Measurements from ENCODE around the gene PXMP4.
"Not testable (repeated sequence)": the region's sequence is repeated elsewhere in the genome, so short reads cannot be mapped to it uniquely, and the experiment has no call there.

The PXMP4 gene

GRCh38 chr20:33757046-33757445, 36.9 kb upstream of the PXMP4 start:
- H3K14ac ChIP-seq (ENCODE audit: low read length): no peak overlapping the region
- no CpG with 5 or more reads among the region's 10 CpGs for WGBS, 2 donors (ENCODE audit: extremely low coverage in 2 of 2, insufficient read length in 2 of 2, insufficient replicate concordance in 1 of 2)
- H2BK120ac ChIP-seq (ENCODE audit: low read depth, low read length): no peak overlapping the region
- no peak overlapping the region for H3K4me3 ChIP-seq (ENCODE audit: low read length in 2 of 2)
- H4K91ac ChIP-seq (ENCODE audit: low read depth, low read length, poor library complexity): no peak overlapping the region
- H3K4me2 ChIP-seq (ENCODE audit: insufficient read depth, low read length, poor library complexity, severe bottlenecking): no peak overlapping the region
- H2AFZ ChIP-seq (ENCODE audit: low read length): no peak overlapping the region
- no peak overlapping the region for H3K18ac ChIP-seq (ENCODE audit: low read length)
- H3K36me3 ChIP-seq (replicated peaks in 1 of 2; ENCODE audit: control insufficient read depth in 2 of 2, insufficient read depth in 2 of 2, low read length in 2 of 2): peaks cover 0 to 6% of the 10 kb centered on the region in 2 donors
- peaks cover 0 to 7% of the 10 kb centered on the region in 2 donors for H3K9me3 ChIP-seq (replicated peaks in 1 of 2; ENCODE audit: control insufficient read depth in 2 of 2, insufficient read depth in 1 of 2, low read depth in 1 of 2, low read length in 2 of 2)
- H2BK5ac ChIP-seq (ENCODE audit: low read length): no peak overlapping the region
- H3K4ac ChIP-seq (ENCODE audit: low read length): no peak overlapping the region
- no peak overlapping the region for H2BK12ac ChIP-seq (ENCODE audit: low read length)
- H3K23ac ChIP-seq (ENCODE audit: low read depth, low read length, poor library complexity): no peak overlapping the region
- no peak overlapping the region for H3K27ac ChIP-seq (replicated peaks; ENCODE audit: low read length)
- no peaks in the 10 kb centered on the region for H3K27me3 ChIP-seq (ENCODE audit: control insufficient read depth in 3 of 3, insufficient read depth in 3 of 3, low read depth in 1 of 3, low read length in 3 of 3)
- H2AK5ac ChIP-seq (ENCODE audit: low read depth, low read length): no peak overlapping the region
- no peak for DNase-seq (ENCODE audit: low spot score)
- no peak overlapping the region for H4K8ac ChIP-seq (ENCODE audit: low read depth, low read length)
- peaks cover 2% of the 10 kb centered on the region for H3K79me1 ChIP-seq (ENCODE audit: low read depth, low read length)
- peaks cover 0 to 6% of the 10 kb centered on the region in 2 donors for H3K4me1 ChIP-seq (ENCODE audit: control insufficient read depth in 2 of 2, insufficient read depth in 1 of 2, low read depth in 1 of 2, low read length in 2 of 2)
- H3K9ac ChIP-seq (ENCODE audit: low read depth, low read length, poor library complexity): no peak overlapping the region
- no peak overlapping the region for H2BK15ac ChIP-seq (ENCODE audit: low read length)

DNA sequence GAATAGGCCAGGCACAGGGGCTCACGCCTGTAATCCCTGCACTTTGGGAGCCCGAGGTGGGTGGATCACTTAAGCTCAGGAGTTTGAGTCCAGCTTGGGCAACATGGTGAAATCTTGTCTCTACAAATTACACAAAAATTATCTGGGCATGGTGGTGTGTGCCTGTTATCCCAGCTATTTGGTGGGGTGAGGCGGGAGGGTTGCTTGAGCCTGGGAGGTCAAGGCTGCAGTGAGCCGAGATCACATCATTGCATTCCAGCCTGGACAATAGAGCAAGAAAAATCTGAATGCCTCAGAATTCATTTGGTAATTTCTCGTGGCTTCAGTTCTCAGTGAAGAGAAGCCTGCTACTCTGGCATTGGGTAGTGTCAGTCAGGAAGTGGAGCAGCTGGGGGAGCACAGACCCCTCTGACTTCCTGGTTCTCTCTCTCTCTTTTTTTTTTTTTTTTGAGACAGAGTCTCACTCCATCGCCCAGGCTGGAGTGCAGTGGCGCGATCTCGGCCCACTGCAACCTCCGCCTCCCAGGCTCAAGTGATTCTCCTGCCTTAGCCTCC, 35.9 kb upstream of the PXMP4 start:
- H3K9ac ChIP-seq (ENCODE audit: low read depth, low read length, poor library complexity); H3K36me3 ChIP-seq (replicated peaks in 1 of 2; ENCODE audit: control insufficient read depth in 2 of 2, insufficient read depth in 2 of 2, low read length in 2 of 2); H2BK12ac ChIP-seq (ENCODE audit: low read length); DNase-seq (ENCODE audit: low spot score); H2BK5ac ChIP-seq (ENCODE audit: low read length); H3K9me3 ChIP-seq (replicated peaks in 1 of 2; ENCODE audit: control insufficient read depth in 2 of 2, insufficient read depth in 1 of 2, low read depth in 1 of 2, low read length in 2 of 2); H2BK120ac ChIP-seq (ENCODE audit: low read depth, low read length); H2BK15ac ChIP-seq (ENCODE audit: low read length); H3K4me3 ChIP-seq (ENCODE audit: low read length in 2 of 2); H3K18ac ChIP-seq (ENCODE audit: low read length); H3K4ac ChIP-seq (ENCODE audit: low read length); H3K27me3 ChIP-seq (ENCODE audit: control insufficient read depth in 3 of 3, insufficient read depth in 3 of 3, low read depth in 1 of 3, low read length in 3 of 3); H3K23ac ChIP-seq (ENCODE audit: low read depth, low read length, poor library complexity); H4K8ac ChIP-seq (ENCODE audit: low read depth, low read length); H3K79me1 ChIP-seq (ENCODE audit: low read depth, low read length); H3K4me1 ChIP-seq (ENCODE audit: control insufficient read depth in 2 of 2, insufficient read depth in 1 of 2, low read depth in 1 of 2, low read length in 2 of 2); H3K14ac ChIP-seq (ENCODE audit: low read length); H3K27ac ChIP-seq (replicated peaks; ENCODE audit: low read length); H4K91ac ChIP-seq (ENCODE audit: low read depth, low read length, poor library complexity); H2AK5ac ChIP-seq (ENCODE audit: low read depth, low read length); H3K4me2 ChIP-seq (ENCODE audit: insufficient read depth, low read length, poor library complexity, severe bottlenecking): not testable (repeated sequence)
- H2AFZ ChIP-seq (ENCODE audit: low read length): peak overlapping the region; percentile 82
- WGBS, 2 donors (ENCODE audit: extremely low coverage in 2 of 2, insufficient read length in 2 of 2, insufficient replicate concordance in 1 of 2): no CpG with 5 or more reads among the region's 10 CpGs

DNA sequence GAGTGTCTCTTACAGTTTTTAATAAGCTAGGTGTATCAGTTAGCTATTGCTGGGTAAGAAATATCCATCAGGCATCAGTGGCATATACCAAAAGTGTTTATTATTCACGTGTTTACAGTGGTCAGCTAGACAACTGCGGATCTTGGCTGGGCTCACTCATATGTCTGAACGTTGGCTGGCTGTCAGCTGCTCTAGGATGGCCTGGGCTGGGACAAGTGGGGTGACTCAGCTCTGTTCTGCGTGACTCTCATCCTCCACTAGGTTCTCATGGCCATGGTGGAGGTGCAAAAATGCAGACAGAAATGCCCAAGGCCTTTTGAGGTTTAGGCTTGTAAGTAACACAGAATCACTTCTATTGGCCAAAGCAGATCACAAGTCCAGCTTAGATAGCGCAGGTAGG, 33.7 kb upstream of the PXMP4 start:
- no peak overlapping the region for H3K18ac ChIP-seq (ENCODE audit: low read length)
- H2AFZ ChIP-seq (ENCODE audit: low read length): no peak overlapping the region
- no peak overlapping the region for H3K4me2 ChIP-seq (ENCODE audit: insufficient read depth, low read length, poor library complexity, severe bottlenecking)
- H3K4me1 ChIP-seq (ENCODE audit: control insufficient read depth in 2 of 2, insufficient read depth in 1 of 2, low read depth in 1 of 2, low read length in 2 of 2): peaks cover 0 to 6% of the 10 kb centered on the region in 2 donors
- no peak overlapping the region for H4K91ac ChIP-seq (ENCODE audit: low read depth, low read length, poor library complexity)
- H2BK12ac ChIP-seq (ENCODE audit: low read length): no peak overlapping the region
- no peak overlapping the region for H3K14ac ChIP-seq (ENCODE audit: low read length)
- H2AK5ac ChIP-seq (ENCODE audit: low read depth, low read length): no peak overlapping the region
- H3K4ac ChIP-seq (ENCODE audit: low read length): no peak overlapping the region
- H3K9me3 ChIP-seq (replicated peaks in 1 of 2; ENCODE audit: control insufficient read depth in 2 of 2, insufficient read depth in 1 of 2, low read depth in 1 of 2, low read length in 2 of 2): peaks cover under 1 to 7% of the 10 kb centered on the region in 2 donors
- H3K27ac ChIP-seq (replicated peaks; ENCODE audit: low read length): no peak overlapping the region
- H3K79me1 ChIP-seq (ENCODE audit: low read depth, low read length): no peaks in the 10 kb centered on the region
- whole genome bisulfite sequencing, 2 donors (ENCODE audit: extremely low coverage in 2 of 2, insufficient read length in 2 of 2, insufficient replicate concordance in 1 of 2): no CpG with 5 or more reads among the region's 5 CpGs
- no peak overlapping the region for H2BK120ac ChIP-seq (ENCODE audit: low read depth, low read length)
- no peak overlapping the region for H3K4me3 ChIP-seq (ENCODE audit: low read length in 2 of 2)
- no peak overlapping the region for H3K23ac ChIP-seq (ENCODE audit: low read depth, low read length, poor library complexity)
- peaks cover under 1 to 6% of the 10 kb centered on the region in 2 donors for H3K36me3 ChIP-seq (replicated peaks in 1 of 2; ENCODE audit: control insufficient read depth in 2 of 2, insufficient read depth in 2 of 2, low read length in 2 of 2)
- H3K27me3 ChIP-seq (ENCODE audit: control insufficient read depth in 3 of 3, insufficient read depth in 3 of 3, low read depth in 1 of 3, low read length in 3 of 3): no peaks in the 10 kb centered on the region
- H4K8ac ChIP-seq (ENCODE audit: low read depth, low read length): no peak overlapping the region
- no peak overlapping the region for H2BK15ac ChIP-seq (ENCODE audit: low read length)
- no peak overlapping the region for H3K9ac ChIP-seq (ENCODE audit: low read depth, low read length, poor library complexity)
- H2BK5ac ChIP-seq (ENCODE audit: low read length): no peak overlapping the region
- DNase-seq (ENCODE audit: low spot score): no peak

DNA sequence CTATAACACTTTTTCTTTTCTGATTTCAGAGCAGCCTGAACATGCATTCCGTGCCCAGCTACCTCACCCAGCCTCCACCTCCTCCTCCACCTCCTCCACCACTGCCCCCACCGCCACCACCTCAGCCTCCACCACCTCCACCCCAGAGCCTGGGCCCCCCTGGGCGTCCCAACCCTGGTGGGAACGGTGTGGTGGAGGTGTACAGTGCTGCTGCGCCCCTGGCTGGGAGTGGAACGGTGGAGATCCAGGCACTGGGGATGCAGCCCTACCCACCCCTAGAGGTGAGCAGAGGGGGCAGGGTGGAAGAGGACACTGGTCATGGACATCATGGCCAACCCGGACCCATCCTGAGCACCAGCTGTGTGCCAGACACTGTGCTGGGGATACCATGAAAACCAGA, 33.0 kb upstream of the PXMP4 start:
- Histone ChIP-seq H2BK12ac (ENCODE audit: low read length) (no peak overlapping the region), H3K23ac (ENCODE audit: low read depth, low read length, poor library complexity) (no peak overlapping the region), H3K18ac (ENCODE audit: low read length) (no peak overlapping the region), H3K79me1 (ENCODE audit: low read depth, low read length) (no peaks in the 10 kb centered on the region), H3K9ac (ENCODE audit: low read depth, low read length, poor library complexity) (no peak overlapping the region), H3K9me3 (replicated peaks in 1 of 2; ENCODE audit: control insufficient read depth in 2 of 2, insufficient read depth in 1 of 2, low read depth in 1 of 2, low read length in 2 of 2) (peaks cover 3 to 7% of the 10 kb centered on the region in 2 donors), H3K4ac (ENCODE audit: low read length) (no peak overlapping the region), H3K4me2 (ENCODE audit: insufficient read depth, low read length, poor library complexity, severe bottlenecking) (no peak overlapping the region), H2BK5ac (ENCODE audit: low read length) (no peak overlapping the region), H4K91ac (ENCODE audit: low read depth, low read length, poor library complexity) (no peak overlapping the region), H3K27ac (replicated peaks; ENCODE audit: low read length) (no peak overlapping the region), H2AFZ (ENCODE audit: low read length) (no peak overlapping the region), H4K8ac (ENCODE audit: low read depth, low read length) (no peak overlapping the region), H3K4me3 (ENCODE audit: low read length in 2 of 2) (no peak overlapping the region), H3K14ac (ENCODE audit: low read length) (no peak overlapping the region), H3K27me3 (ENCODE audit: control insufficient read depth in 3 of 3, insufficient read depth in 3 of 3, low read depth in 1 of 3, low read length in 3 of 3) (no peaks in the 10 kb centered on the region), H2BK120ac (ENCODE audit: low read depth, low read length) (no peak overlapping the region), H3K36me3 (replicated peaks in 1 of 2; ENCODE audit: control insufficient read depth in 2 of 2, insufficient read depth in 2 of 2, low read length in 2 of 2) (peaks cover 2 to 6% of the 10 kb centered on the region in 2 donors), H2AK5ac (ENCODE audit: low read depth, low read length) (no peak overlapping the region), H3K4me1 (ENCODE audit: control insufficient read depth in 2 of 2, insufficient read depth in 1 of 2, low read depth in 1 of 2, low read length in 2 of 2) (peaks cover 0 to 6% of the 10 kb centered on the region in 2 donors), H2BK15ac (ENCODE audit: low read length) (no peak overlapping the region)
- DNase-seq (ENCODE audit: low spot score): no peak
- WGBS, 2 donors (ENCODE audit: extremely low coverage in 2 of 2, insufficient read length in 2 of 2, insufficient replicate concordance in 1 of 2): no CpG with 5 or more reads among the region's 7 CpGs
